ENCODE results near the gene LAMA2. TPM values are rescaled to one million over a fixed set of nuclear protein-coding genes. Genes with fewer than 3 reads are reported as not detected.

The LAMA2 gene
- total RNA-seq, 2 experiments from 2014 or later = 0.69 to 1.5 TPM

DNA sequence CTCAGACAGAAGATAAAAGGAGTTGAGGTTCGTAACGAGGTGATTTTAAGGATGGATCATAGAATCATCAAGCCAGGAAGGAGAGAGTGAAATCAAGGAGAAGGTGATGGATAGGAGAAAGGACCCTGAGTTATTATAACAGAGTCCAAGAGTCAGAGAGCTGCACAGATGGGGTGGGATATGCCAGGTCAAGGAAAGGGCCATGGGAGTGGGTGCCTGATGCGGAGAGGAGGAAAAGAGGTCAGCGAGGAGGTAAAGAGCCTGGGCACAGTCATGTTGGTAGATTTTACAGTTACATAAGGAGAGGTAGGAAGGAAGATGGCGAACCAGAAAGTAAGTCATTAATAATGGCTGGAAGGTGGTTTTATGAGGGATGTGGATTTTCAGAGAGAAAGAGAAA lies 114.9 kb downstream of the LAMA2 start:
- Mint-ChIP-seq H3K36me3 (ENCODE audit: low read depth) (no peaks in the 10 kb centered on the region), H3K27me3 (peaks cover 2% of the 10 kb centered on the region), H3K27ac (no peak overlapping the region), H3K4me3 (no peak overlapping the region), H3K4me1 (ENCODE audit: low read depth) (no peaks in the 10 kb centered on the region), H3K9me3 (peaks cover 5% of the 10 kb centered on the region)
- no peak for TF ChIP-seq CTCF (IDR thresholded peaks at IDR 0.05)
- intact Hi-C loops (cut with micrococcal nuclease) = no loop called here
- DNase-seq (no peak), ATAC-seq (no peak)
- ChIA-PET POLR2A (no interaction called here), CTCF (no interaction called here)

- ChIA-PET POLR2A (no interaction called here), CTCF (no interaction called here)
- no peak for ATAC-seq
- intact Hi-C loops (cut with micrococcal nuclease) = no loop called here
- Mint-ChIP-seq H3K4me3 (no peak overlapping the region), H3K9me3 (no peaks in the 10 kb centered on the region), H3K36me3 (ENCODE audit: low read depth) (no peaks in the 10 kb centered on the region), H3K27me3 (peaks cover 4% of the 10 kb centered on the region), H3K27ac (no peak overlapping the region), H3K4me1 (ENCODE audit: low read depth) (no peaks in the 10 kb centered on the region)
- no peak for DNase-seq
- TF ChIP-seq CTCF (IDR thresholded peaks at IDR 0.05) = no peak
Measured at GRCh38 chr6:129006724-129007514, 124.0 kb downstream of the LAMA2 start.

GRCh38 chr6:129007701-129008373 lies 124.9 kb downstream of the LAMA2 start:
- H3K36me3 Mint-ChIP-seq (ENCODE audit: low read depth) = no peaks in the 10 kb centered on the region
- ATAC-seq (no peak), DNase-seq (no peak)
- no peak overlapping the region for H3K27ac Mint-ChIP-seq
- H3K4me3 Mint-ChIP-seq = no peak overlapping the region
- peaks cover 4% of the 10 kb centered on the region for H3K27me3 Mint-ChIP-seq
- POLR2A ChIA-PET = no interaction called here
- CTCF ChIA-PET = no interaction called here
- no peak for TF ChIP-seq CTCF (IDR thresholded peaks at IDR 0.05)
- intact Hi-C loops (cut with micrococcal nuclease) = no loop called here
- H3K4me1 Mint-ChIP-seq (ENCODE audit: low read depth) = no peaks in the 10 kb centered on the region
- H3K9me3 Mint-ChIP-seq = no peaks in the 10 kb centered on the region

- no peak overlapping the region for H3K27ac Mint-ChIP-seq
- POLR2A ChIA-PET = no interaction called here
- H3K27me3 Mint-ChIP-seq = peaks cover 4% of the 10 kb centered on the region
- intact Hi-C loops (cut with micrococcal nuclease) = no loop called here
- DNase-seq = no peak
- no peaks in the 10 kb centered on the region for H3K36me3 Mint-ChIP-seq (ENCODE audit: low read depth)
- no peak for ATAC-seq
- CTCF ChIA-PET = no interaction called here
- no peak overlapping the region for H3K4me3 Mint-ChIP-seq
- no peaks in the 10 kb centered on the region for H3K4me1 Mint-ChIP-seq (ENCODE audit: low read depth)
- no peak for TF ChIP-seq CTCF (IDR thresholded peaks at IDR 0.05)
- no peaks in the 10 kb centered on the region for H3K9me3 Mint-ChIP-seq
Measured at GRCh38 chr6:129008591-129008990, 125.7 kb downstream of the LAMA2 start.

DNA sequence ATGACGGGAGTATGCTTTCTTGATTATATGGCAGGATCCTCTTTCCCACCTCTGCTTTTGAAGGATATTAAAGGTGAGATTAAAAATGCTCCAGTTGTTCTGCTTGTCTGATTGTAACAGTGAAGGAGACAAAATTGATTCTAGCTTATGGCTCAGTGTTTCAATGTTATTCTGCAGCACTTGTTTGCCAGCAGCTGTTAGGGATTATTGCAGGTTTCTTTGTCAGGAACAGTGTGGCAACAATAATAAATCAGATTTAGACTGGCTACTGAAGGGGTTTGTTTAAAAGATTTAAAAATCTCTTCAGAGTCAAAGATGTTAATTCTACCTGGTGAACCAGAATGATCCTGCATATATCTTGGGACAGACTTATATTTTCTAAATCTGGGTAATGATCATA lies 126.9 kb downstream of the LAMA2 start:
- Mint-ChIP-seq H3K27ac (no peak overlapping the region), H3K4me3 (no peak overlapping the region), H3K36me3 (ENCODE audit: low read depth) (no peaks in the 10 kb centered on the region), H3K9me3 (no peaks in the 10 kb centered on the region), H3K4me1 (ENCODE audit: low read depth) (no peaks in the 10 kb centered on the region), H3K27me3 (peaks cover 4% of the 10 kb centered on the region)
- DNase-seq (no peak), ATAC-seq (no peak)
- no peak for TF ChIP-seq CTCF (IDR thresholded peaks at IDR 0.05)
- intact Hi-C loops (cut with micrococcal nuclease) = no loop called here
- ChIA-PET POLR2A (no interaction called here), CTCF (no interaction called here)

All from activated CD8-positive, alpha-beta T cell treated with anti-CD3 and anti-CD28 coated beads for 36 hours (primary cell).